Measurements from ENCODE around the gene ZBED1.

The ZBED1 gene

DNA sequence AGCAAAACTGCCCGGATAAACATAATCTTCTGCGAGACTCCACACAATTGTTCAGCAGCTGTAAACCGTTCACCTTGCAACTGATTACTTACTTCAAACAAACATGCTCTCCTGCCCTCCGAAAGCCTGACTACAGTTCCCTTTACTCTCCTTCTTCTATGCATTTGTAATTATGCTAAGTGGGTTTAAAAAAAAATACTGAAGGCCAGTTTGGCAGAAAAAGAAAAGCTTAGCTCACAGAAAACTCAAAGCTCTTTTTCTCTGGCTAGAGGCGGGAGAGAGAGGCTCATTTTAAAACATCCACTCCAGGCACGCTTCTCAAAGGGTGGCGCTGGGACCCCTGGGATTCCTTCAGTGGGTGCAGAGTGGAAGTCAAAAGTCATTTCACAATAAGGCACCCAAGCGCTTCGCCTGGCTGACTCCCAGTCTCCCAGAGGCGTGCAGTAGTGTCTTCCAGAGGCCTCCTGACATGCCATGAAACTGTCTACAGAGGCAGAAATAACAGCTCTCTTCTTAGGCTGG lies 1.9 kb downstream of the ZBED1 start:
- Mint-ChIP-seq H3K4me1 (peaks cover 21% of the 10 kb centered on the region), H3K36me3 (ENCODE audit: low read depth) (peaks cover 12% of the 10 kb centered on the region), H3K27ac (peak overlapping the region; percentile 94 to 98 (median 98)), H3K4me3 (peak overlapping the region; percentile 84 to 89 (median 85)), H3K27me3 (ENCODE audit: low read depth) (peaks cover 5% of the 10 kb centered on the region), H3K9me3 (no peaks in the 10 kb centered on the region)
- TF ChIP-seq, protein P1, sequence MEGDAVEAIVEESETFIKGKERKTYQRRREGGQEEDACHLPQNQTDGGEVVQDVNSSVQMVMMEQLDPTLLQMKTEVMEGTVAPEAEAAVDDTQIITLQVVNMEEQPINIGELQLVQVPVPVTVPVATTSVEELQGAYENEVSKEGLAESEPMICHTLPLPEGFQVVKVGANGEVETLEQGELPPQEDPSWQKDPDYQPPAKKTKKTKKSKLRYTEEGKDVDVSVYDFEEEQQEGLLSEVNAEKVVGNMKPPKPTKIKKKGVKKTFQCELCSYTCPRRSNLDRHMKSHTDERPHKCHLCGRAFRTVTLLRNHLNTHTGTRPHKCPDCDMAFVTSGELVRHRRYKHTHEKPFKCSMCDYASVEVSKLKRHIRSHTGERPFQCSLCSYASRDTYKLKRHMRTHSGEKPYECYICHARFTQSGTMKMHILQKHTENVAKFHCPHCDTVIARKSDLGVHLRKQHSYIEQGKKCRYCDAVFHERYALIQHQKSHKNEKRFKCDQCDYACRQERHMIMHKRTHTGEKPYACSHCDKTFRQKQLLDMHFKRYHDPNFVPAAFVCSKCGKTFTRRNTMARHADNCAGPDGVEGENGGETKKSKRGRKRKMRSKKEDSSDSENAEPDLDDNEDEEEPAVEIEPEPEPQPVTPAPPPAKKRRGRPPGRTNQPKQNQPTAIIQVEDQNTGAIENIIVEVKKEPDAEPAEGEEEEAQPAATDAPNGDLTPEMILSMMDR (IDR thresholded peaks at IDR 0.05; ENCODE audit: unreplicated experiment in 3 of 3), result no peak

DNA sequence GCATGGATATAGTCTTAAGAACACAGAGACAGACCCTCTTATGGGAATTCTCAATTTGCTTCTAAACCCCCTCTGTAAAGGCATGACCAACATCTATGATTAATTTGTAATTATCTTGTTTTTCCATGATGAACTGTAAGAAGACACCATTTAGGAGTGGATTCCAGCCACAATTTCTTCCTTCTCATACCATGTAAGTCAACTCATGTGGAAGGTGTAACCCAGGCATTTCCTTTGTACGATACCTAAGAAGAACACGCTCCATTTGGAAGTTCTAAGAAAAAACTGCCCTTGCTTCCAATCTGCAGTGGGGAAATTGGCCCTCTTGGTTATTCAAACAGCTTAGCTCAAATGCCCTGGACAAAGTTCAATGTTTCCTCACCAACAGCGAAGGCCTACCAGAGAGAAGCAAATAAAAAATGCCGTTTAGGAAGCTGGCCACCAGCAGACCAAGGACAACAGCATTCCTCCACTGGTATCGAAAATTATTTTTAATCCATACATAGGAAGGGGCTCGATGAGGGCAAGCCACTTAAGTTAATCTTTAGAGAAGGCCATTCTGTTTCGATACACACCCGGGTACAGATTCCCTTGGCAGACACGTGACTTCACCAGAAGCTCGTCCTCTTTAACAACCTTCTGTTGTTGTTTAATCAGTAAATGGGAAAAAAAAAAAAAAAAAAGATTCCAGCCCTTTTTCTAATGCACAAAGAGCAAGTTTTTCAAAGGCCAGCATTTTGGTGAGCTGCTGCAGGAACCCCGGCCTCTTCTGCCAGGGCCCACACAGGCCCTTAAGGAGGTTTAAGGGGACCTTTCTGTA lies 2.6 kb downstream of the ZBED1 start:
- TF ChIP-seq, protein P1 (IDR thresholded peaks at IDR 0.05; ENCODE audit: unreplicated experiment in 3 of 3), result no peak
- peak overlapping the region; percentile 94 to 98 (median 98) for H3K27ac Mint-ChIP-seq
- peaks cover 12% of the 10 kb centered on the region for H3K36me3 Mint-ChIP-seq (ENCODE audit: low read depth)
- no peaks in the 10 kb centered on the region for H3K9me3 Mint-ChIP-seq
- no peaks in the 10 kb centered on the region for H3K27me3 Mint-ChIP-seq (ENCODE audit: low read depth)
- peak overlapping the region; percentile 84 to 89 (median 85) for H3K4me3 Mint-ChIP-seq
- peaks cover 21% of the 10 kb centered on the region for H3K4me1 Mint-ChIP-seq

DNA sequence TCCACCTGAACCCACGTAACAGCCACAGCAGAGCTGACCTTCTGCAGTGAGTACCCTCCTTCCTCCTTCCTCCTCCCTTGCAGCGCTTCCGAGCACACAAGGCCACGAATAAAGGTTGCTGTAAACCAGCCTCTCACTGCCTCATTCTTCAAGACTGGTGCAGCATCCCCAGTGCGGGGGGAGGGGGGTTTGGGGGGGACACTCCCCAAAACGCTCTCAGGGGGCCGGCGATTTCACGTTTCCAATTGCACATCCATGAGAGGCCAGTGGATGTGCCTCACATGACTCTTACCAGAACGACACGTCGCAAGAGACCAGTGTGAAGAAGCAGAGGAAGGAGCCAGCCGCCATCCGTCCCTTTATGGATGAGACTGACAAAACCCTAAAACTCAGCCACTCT lies 5.2 kb downstream of the ZBED1 start:
- Mint-ChIP-seq H3K4me1 (peaks cover 27% of the 10 kb centered on the region), H3K27me3 (ENCODE audit: low read depth) (no peaks in the 10 kb centered on the region), H3K9me3 (no peaks in the 10 kb centered on the region), H3K36me3 (ENCODE audit: low read depth) (peaks cover 30% of the 10 kb centered on the region), H3K27ac (peak overlapping the region in 1 of 3 experiments; percentile 57), H3K4me3 (no peak overlapping the region)
- TF ChIP-seq, protein P1 (IDR thresholded peaks at IDR 0.05; ENCODE audit: unreplicated experiment in 3 of 3), result no peak

DNA sequence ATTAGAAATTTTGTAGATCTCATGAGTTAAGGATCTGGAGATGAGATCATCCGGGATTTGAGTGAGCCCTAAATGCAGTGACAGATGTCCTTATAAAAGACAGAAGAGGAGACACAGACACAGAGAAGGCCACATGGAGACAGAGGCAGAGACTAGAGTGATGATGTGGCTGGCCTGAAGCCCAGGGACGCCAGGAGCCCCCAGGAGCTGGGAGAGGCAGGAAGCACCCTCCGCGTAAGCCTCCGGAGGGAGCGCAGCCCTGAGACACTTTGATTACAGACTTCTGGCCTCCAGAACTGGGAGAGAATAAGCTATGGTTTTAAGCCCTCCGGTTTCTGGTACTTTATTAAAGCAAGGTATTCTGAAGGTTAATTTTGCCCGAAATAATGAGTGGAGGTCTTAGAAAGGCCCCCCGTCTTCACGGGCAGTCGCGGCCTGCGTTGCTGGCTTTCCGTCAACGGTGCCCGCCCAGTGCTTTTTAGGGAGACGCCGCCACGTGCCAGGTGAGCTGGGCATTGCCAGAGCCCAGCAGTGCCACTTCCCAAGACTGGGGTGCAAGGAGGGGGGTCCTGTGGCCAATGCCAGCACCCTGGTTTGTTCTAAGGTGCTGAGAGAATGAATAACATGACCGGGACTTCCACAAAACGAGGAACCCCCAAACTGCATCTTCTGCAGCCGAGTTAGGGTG lies 8.1 kb downstream of the ZBED1 start:
- Mint-ChIP-seq H3K27me3 (ENCODE audit: low read depth) (no peaks in the 10 kb centered on the region), H3K9me3 (no peaks in the 10 kb centered on the region)

DNA sequence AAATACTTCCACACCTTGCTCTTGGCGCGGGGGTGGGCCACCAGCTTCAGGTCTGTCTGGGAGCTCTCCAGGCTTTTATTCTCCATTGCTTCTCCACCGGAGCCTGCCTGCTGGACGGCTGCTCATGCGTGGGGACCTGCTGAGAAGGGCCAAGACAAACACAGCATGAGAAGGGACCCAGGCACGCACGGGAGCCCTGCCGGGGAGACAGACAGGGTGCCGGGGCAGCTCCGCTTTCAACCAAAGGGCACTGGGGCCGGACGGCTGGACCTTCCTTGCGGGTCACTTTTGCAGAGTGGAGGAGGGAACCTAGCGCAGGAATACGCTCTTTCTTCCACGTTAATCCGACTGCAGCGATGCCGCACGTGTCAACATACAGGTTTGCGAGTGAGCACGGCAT lies 10.1 kb downstream of the ZBED1 start:
- peaks cover 15% of the 10 kb centered on the region for H3K4me1 Mint-ChIP-seq
- no peaks in the 10 kb centered on the region for H3K27me3 Mint-ChIP-seq (ENCODE audit: low read depth)
- TF ChIP-seq, protein P1 (IDR thresholded peaks at IDR 0.05; ENCODE audit: unreplicated experiment in 3 of 3), result no peak
- H3K4me3 Mint-ChIP-seq, result no peak overlapping the region
- H3K9me3 Mint-ChIP-seq, result no peaks in the 10 kb centered on the region
- H3K27ac Mint-ChIP-seq, result no peak overlapping the region
- peaks cover 67% of the 10 kb centered on the region for H3K36me3 Mint-ChIP-seq (ENCODE audit: low read depth)

More for the DNA sequence above, 8.1 kb downstream of the ZBED1 start:
- peaks cover 9% of the 10 kb centered on the region for H3K4me1 Mint-ChIP-seq
- TF ChIP-seq, protein P1 (IDR thresholded peaks at IDR 0.05; ENCODE audit: unreplicated experiment in 3 of 3), result no peak
- no peak overlapping the region for H3K27ac Mint-ChIP-seq
- H3K36me3 Mint-ChIP-seq (ENCODE audit: low read depth), result peaks cover 54% of the 10 kb centered on the region
- no peak overlapping the region for H3K4me3 Mint-ChIP-seq
